GM12865 (cell line): Measurements from ENCODE around the gene CCDC8.

Source experiments
- DNase-seq: peaks from one replicate; pipeline ENCODE4 v3.0.0; 2010; ENCODE audit warnings: low read depth
- H3K4me3 ChIP-seq: 2 replicates; pipeline ENCODE4 v1.5.1; 2011; ENCODE audit warnings: mild to moderate bottlenecking, low read depth, low read length, control low read depth
- CTCF ChIP-seq: IDR thresholded peaks from 2 replicates; pipeline ENCODE4 v1.5.1; 2011; ENCODE audit warnings: low read length, control low read depth, low read depth, inconsistent platforms; ENCODE audit not compliant: insufficient read depth; ENCODE audit errors: missing control alignments

Gene CCDC8

GRCh38 chr19:46372901-46373490 lies 40.4 kb downstream of the CCDC8 start:
- H3K4me3 ChIP-seq: no peak overlapping the region
- no peak for DNase-seq
- TF ChIP-seq CTCF: no peak

GRCh38 chr19:46371371-46371901 lies 41.9 kb downstream of the CCDC8 start:
- no peak overlapping the region for H3K4me3 ChIP-seq
- no peak for TF ChIP-seq CTCF
- no peak for DNase-seq

DNA sequence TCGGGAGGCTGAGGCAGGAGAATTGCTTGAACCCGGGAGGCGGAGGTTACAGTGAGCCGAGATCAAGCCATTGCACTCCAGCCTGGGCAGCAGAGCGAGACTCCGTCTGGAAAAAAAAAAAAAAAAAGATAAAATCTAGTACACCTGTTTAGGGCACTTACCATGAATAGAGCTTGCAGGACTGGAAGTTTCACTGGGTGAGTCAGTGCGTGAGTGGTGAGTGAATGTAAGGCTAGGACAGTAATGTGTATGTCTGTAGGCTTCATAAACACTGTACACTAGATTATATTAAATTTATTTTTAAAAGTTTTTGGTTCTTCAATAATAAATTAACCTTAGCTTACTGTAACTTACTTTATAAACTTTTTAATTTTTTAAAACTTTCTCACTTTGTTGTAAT lies 43.5 kb downstream of the CCDC8 start:
- no peak overlapping the region for H3K4me3 ChIP-seq
- TF ChIP-seq CTCF: no peak
- DNase-seq: no peak

DNA sequence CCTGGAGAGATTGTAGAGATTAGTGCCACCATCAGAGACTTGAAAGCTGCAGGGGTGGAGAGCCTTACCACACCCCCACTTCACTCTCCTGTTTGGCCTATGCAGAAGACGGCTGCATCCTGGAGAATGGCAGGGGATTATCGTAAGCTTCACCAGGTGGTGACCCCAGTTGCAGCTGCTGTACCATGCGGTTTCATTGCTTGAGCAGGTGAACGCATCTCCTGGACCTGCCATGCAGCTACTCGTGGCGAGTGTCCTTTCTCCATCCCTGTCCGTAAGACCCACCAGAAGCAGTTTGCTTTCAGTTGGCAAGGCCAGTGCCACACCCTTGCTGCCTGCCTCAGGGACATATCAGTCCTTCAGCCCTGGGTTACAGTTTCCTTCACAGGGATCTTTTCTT lies 45.2 kb downstream of the CCDC8 start:
- no peak for TF ChIP-seq CTCF
- H3K4me3 ChIP-seq: no peak overlapping the region
- DNase-seq: no peak

DNA sequence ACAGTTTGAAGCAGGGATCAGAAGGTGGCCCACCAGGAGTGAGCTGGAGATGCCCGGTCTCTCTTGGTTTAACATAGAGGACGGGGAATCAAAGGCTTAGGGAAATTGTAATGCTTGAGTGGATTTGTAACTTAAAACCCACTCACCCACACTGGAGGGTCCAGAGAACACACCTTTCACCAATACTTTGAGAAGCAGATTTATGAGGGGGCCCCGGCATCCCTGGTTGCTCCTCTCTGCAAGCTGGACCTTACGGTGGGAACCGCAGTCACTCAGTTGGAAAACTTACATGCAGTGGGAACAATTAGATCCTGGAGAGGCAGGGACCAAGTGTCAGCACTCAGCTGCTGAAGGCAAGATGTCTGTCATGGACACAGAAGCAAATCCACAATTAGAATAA lies 45.9 kb downstream of the CCDC8 start:
- DNase-seq: no peak
- H3K4me3 ChIP-seq: no peak overlapping the region
- no peak for TF ChIP-seq CTCF

DNA sequence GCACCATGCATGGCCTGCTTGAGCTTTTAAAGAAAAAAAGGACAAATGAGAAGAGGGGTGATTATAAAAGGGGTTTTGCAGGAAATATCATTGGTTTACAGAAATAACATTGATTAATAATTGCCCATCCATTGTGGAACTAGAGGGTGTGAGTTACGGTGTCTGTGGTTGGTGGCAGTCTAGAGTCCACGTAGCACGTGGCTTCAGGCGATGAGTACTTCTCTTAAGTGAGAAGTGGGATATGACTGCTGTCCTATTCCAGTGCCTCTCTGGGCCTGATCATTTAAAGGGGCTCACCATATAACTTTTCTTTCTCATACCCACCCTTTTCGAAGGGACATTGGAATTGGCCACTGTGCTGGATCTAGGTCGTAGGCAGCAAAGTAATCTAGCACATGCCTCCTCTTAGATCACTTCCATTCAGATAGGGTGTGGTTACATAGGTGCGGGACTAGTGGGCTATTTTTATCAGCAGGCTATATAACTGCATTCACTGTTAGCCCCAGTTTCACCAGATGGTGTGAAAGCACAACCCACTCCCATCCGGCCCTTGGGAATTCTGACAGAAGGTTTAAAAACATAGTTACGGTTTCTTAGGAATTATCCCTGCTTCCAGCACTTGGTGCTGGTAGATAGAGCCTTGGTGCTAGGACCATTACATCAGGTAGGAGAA lies 46.6 kb downstream of the CCDC8 start:
- no peak for DNase-seq
- H3K4me3 ChIP-seq: no peak overlapping the region
- TF ChIP-seq CTCF: no peak
